HG03039 (cell line): Measurements from ENCODE around the gene RNF8.
A peak's percentile ranks its signal among the peaks of the same experiment; 100 is the strongest.
"Not testable (repeated sequence)": the region's sequence is repeated elsewhere in the genome, so short reads cannot be mapped to it uniquely, and the experiment has no call there.

ENCODE experiments used
- ATAC-seq: cut with Tn5 transposase; IDR thresholded peaks from one replicate; pipeline ENCODE4 v1.9.1; 2021; ENCODE audit warnings: mild to moderate bottlenecking, moderate library complexity; ENCODE audit not compliant: unreplicated experiment

RNF8 gene

GRCh38 chr6:37353761-37354525 is at the start of gene RNF8:
RNF8 (plus strand) TSS chr6:37353983; CDS start chr6:37354165, 182 bp downstream.
- peak; percentile 71 for ATAC-seq

- ATAC-seq: no peak
Observed at GRCh38 chr6:37304766-37305165, 49.0 kb upstream of the RNF8 start.

GRCh38 chr6:37305841-37306425 is 47.9 kb upstream of the RNF8 start:
- no peak for ATAC-seq

- ATAC-seq: no peak
Observed at GRCh38 chr6:37306624-37307222, 47.1 kb upstream of the RNF8 start.

- ATAC-seq: not testable (repeated sequence)
Observed at GRCh38 chr6:37307484-37307883, 46.3 kb upstream of the RNF8 start.

- no peak for ATAC-seq
Observed at GRCh38 chr6:37308069-37308815, 45.5 kb upstream of the RNF8 start.

- ATAC-seq: no peak
Observed at GRCh38 chr6:37309046-37309445, 44.7 kb upstream of the RNF8 start.

GRCh38 chr6:37309692-37310091 is 44.1 kb upstream of the RNF8 start:
- ATAC-seq: no peak

- no peak for ATAC-seq
Observed at GRCh38 chr6:37310966-37311365, 42.8 kb upstream of the RNF8 start.

GRCh38 chr6:37311741-37312473 is 41.9 kb upstream of the RNF8 start:
- ATAC-seq: no peak

- no peak for ATAC-seq
Observed at GRCh38 chr6:37313723-37314486, 39.9 kb upstream of the RNF8 start.

GRCh38 chr6:37314487-37315156 is 39.2 kb upstream of the RNF8 start:
- ATAC-seq: no peak

GRCh38 chr6:37315157-37315515 is 38.6 kb upstream of the RNF8 start:
- ATAC-seq: no peak

- no peak for ATAC-seq
Observed at GRCh38 chr6:37316071-37316470, 37.7 kb upstream of the RNF8 start.

GRCh38 chr6:37317312-37318038 is 36.3 kb upstream of the RNF8 start:
- no peak for ATAC-seq

GRCh38 chr6:37319156-37319555 is 34.6 kb upstream of the RNF8 start:
- no peak for ATAC-seq

- no peak for ATAC-seq
Observed at GRCh38 chr6:37319856-37320480, 33.8 kb upstream of the RNF8 start.

GRCh38 chr6:37320646-37321045 is 33.1 kb upstream of the RNF8 start:
- ATAC-seq: no peak
